GM19035 (cell line): ENCODE measurements around the gene OR6V1.
"Not testable (repeated sequence)": the region's sequence is repeated elsewhere in the genome, so short reads cannot be mapped to it uniquely, and the experiment has no call there.

Experiments used
- ATAC-seq: cut with Tn5 transposase; IDR thresholded peaks from one replicate; pipeline ENCODE4 v1.9.1; 2021; ENCODE audit not compliant: unreplicated experiment

OR6V1 gene

GRCh38 chr7:143042790-143043271 is 9.3 kb upstream of the OR6V1 start:
- no peak for ATAC-seq

DNA sequence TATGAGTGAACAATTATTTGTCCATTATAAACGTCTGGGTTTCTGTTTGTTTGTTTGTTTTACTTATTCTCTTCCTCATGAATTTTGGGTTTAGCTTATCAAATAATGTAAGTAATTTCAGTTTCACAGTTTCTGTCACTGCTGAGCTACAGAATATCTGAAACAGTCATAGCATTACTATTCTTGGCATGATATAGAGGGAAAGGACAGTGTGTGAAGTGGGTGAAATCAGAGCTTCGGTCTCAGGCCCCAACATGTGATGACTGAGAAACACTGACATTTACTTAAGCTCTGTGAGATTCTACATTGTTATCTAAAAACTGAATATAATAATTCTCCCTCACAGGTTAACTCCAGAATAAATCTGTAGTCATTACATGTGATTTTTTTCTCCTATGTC is 8.8 kb upstream of the OR6V1 start:
- ATAC-seq: no peak

GRCh38 chr7:143046426-143046851 is 5.7 kb upstream of the OR6V1 start:
- no peak for ATAC-seq

DNA sequence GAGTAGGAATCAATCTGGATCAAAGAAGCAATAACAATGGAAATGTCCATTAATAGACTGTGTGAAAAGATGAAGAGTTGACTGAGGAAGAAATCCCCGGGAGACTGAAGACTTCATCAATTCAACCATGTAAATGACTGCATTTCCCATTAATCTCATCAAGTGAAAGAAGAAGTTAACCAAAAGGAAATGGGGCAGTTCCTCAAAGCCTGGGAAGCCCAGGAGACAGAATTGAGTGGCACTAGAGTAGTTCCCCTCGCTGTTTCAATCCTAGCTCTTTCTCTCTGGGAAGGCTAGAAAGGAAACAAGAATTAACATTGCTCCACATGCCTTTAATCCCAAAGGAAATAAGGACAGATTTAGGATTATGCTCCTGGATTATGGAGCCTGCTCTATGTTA is 4.8 kb upstream of the OR6V1 start:
- no peak for ATAC-seq

DNA sequence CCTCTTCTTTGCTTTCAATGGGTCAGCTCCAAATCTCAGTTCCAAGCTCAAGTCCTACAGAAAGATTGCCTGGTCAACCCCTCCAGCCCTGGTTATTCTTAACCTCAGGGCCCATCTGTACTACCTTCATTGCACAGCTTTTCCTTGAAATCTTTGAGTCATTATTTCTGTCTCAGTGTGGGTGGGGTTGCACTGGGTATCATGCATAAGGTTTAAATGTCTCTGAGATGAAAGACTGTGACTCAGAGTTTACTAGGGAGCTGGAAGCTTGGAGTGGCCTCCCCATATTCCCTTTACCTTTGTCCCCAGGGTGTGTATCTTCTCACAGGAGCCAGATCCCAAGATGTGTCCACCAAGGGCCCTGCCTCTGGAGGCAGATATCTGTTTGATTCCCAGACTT is 3.3 kb upstream of the OR6V1 start:
- no peak for ATAC-seq

DNA sequence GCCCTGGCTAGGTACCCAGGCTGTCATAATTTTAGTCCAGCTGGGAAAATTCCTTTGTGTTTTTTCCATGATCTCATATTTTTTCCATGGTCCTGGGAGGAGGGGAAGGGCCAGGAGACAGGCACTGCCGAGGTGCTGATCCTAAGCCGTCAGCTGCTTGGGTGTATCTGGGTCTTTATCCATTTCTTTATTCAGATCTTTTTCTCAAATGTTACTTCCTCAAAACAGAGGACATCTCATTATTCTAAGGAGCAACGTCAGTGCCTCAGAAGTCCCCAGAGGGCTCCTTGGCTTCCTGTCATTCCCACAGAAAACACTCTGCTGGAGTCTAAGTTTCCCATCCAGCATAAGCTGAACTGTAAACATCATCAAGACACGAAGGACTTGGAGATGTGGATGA is 2.8 kb upstream of the OR6V1 start:
- ATAC-seq: no peak

- no peak for ATAC-seq
These were observed 1.2 kb upstream of the OR6V1 start for GRCh38 chr7:143050931-143051330.

DNA sequence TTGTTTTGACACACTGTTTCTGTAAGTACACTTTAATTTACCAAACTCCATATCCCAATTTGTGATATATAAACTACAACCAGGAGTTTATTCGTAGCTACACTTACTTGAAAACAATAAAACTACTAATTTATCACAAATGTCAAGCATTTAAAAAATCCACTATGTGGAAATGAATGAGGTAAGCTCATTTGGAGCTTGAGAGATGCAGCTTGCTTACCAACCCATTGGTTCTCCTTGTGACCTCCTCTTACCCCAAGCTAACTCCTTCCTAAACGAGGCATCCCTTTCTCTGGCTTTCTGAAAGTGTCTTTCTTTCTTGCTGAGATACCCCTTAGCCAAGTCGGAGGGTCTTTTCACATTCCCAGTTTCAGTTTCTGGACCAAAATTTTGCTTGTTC is 2.5 kb downstream of the OR6V1 start:
- no peak for ATAC-seq

DNA sequence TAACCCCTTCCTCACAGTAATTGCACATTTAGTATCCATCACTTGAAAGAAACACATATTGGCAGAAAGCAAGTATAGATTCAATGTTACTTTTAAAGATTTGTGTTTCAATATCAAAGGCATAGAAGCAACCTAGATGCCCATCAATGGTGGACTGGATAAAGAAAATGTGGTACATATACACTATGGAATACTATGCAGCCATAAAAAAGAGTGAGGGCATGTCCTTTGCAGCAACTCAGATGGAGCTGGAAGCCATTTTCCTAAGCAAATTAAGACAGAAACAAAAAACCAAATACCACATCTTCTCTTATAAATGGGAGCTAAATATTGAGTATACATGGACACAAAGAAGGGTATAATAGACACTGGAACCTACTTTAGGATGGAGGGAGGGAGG is 3.6 kb downstream of the OR6V1 start:
- ATAC-seq: no peak

DNA sequence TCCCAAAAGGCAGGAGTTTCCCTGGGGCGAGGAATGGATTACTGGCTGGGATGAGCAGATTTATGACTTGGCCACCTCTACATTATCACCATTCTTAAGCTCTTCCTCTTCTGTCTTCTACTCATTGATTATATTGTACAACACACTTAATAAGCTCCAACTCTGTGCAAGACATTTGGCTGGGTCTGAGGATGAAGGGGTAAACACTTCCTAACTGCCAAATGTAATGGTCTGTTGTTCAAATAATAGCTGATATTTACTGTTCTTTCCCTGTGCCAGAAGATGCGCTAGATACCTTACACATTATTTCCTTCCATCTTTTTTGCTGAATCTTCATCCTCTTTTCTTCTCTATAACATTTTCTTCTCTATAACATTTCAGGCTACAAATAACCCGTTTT is 11.6 kb downstream of the OR6V1 start:
- ATAC-seq: no peak

- no peak for ATAC-seq
These were observed 16.3 kb downstream of the OR6V1 start for GRCh38 chr7:143068446-143068845.

DNA sequence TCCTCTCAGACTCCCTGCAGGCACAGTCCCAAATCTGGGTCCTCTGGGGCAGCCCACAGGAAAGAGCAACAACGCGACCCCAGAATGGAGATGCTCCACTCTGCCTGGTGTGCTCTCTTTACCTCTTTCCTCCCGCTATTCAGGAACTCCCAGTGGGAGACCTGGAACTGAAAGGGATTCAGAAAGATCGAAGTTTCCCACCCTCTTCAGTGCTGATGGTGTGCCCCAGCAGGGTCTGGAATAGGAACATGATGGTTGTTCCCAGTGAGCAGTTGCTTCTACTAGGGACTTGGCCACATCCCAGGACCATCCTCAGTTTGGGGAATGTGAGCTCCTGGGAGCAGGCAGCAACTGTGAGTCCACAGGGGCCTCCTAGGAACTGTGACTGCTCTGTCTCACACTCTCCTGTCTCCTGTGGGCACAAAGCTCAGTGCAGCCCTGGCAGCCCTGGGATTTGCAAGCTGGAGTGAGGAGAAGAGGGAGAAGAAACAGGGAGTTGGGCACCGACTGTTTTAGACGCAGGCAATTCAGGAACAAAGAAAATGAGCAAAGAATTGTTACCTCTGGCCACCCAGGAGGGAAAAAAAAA is 17.9 kb downstream of the OR6V1 start:
- ATAC-seq: no peak

GRCh38 chr7:143073556-143073955 is 21.4 kb downstream of the OR6V1 start:
- ATAC-seq: no peak

DNA sequence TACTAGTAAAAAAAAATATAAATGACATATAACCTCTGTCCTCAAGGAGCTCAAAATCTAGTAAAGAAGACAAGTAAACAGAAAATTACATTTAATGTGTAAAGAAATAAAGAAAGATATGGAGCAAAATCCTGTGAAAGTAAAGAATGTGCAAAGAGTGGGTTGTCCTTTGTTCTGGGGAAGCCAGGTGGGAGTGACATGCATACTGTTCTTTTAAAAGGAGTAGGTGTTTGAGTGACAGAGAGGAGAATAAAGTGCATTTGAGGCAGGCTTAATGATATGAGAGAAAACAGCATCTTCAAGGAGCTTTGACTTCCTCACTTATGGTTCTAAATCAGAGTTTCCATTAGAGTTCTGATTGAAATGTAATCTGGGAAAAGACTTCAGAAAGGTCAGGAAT is 22.0 kb downstream of the OR6V1 start:
- no peak for ATAC-seq

DNA sequence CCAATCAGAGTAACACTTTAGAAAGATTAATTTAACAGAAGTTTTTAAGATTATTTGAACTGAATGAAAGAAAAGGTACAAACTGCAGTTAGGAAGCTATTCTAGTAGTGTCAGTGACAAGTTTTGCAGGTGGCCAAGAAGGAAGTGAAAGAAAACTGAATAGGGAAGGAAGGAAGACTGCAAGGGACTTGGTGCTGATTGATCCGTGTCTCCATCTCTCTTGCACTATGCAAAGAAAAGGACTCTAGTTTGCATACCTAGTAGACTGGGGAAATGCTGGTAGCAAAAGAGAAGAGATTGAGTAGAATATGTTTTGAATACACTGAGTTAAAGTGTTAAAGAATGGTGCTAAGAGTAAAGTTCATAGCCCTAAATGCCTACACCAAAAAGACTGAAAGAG is 33.0 kb downstream of the OR6V1 start:
- no peak for ATAC-seq

GRCh38 chr7:143085610-143086009 is 33.5 kb downstream of the OR6V1 start:
- ATAC-seq: not testable (repeated sequence)

- ATAC-seq: not testable (repeated sequence)
These were observed 36.5 kb downstream of the OR6V1 start for GRCh38 chr7:143088549-143089231.

GRCh38 chr7:143096146-143096545 is 44.0 kb downstream of the OR6V1 start:
- ATAC-seq: no peak

DNA sequence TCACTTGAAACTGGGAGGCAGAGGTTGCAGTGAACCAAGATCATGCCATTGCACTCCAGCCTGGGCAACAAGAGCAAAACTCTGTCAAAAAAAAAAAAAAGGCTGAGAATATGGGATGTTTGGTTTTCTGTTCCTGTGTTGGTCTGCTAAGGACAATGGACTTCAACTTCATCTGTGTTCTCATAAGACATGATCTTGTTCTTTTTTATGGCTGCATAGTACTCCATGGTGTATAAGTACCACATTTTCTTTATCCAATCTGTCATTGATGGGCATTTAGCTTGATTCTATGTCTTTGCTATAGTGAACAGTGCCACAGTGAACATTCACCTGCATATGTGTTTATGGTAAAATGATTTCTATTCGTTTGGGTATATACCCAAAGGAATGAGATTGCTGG is 47.4 kb downstream of the OR6V1 start:
- not testable (repeated sequence) for ATAC-seq
